GM23338 (cell line): ENCODE data around the gene BMX. TPM values are rescaled to one million over a fixed set of nuclear protein-coding genes. Genes with fewer than 3 reads are reported as not detected.
A peak's percentile ranks its signal among the peaks of the same experiment; 100 is the strongest.

ENCODE experiments used
- ATAC-seq: fragments of 200-7000 bp; cut with Tn5 transposase; 3 replicates; pipeline ENCODE4 v1.9.1; 2020
- DNase-seq: peaks from one replicate; pipeline ENCODE4 v3.0.0-alpha.2; 2015; ENCODE audit warnings: low spot score
- H2AFZ ChIP-seq: fragments of 200-600 bp; sonication (generic); 2 replicates; pipeline ENCODE4 v1.8.0; 2016; ENCODE audit warnings: antibody characterized with exemption, mild to moderate bottlenecking, moderate library complexity
- H3F3A ChIP-seq: fragments of 200-600 bp; sonication (generic); replicated peaks from 2 replicates; pipeline ENCODE4 v1.8.0; 2017; ENCODE audit warnings: antibody characterized with exemption, mixed run types, low read depth
- H3K27ac ChIP-seq: fragments of 200-600 bp; sonication (generic); 2 replicates; pipeline ENCODE4 v1.6.1; 2016; ENCODE audit warnings: low read depth
- H3K27me3 ChIP-seq: fragments of 200-600 bp; sonication (generic); 2 replicates; pipeline ENCODE4 v1.8.0; 2016; ENCODE audit warnings: mild to moderate bottlenecking, mixed run types, moderate library complexity; ENCODE audit not compliant: insufficient read depth
- H3K36me3 ChIP-seq: fragments of 200-600 bp; sonication (generic); 2 replicates; pipeline ENCODE4 v1.8.0; 2016; ENCODE audit warnings: mild to moderate bottlenecking; ENCODE audit not compliant: insufficient read depth
- H3K4me1 ChIP-seq: fragments of 200-600 bp; sonication (generic); 2 replicates; pipeline ENCODE4 v1.8.0; 2016; ENCODE audit warnings: mild to moderate bottlenecking, moderate library complexity; ENCODE audit not compliant: insufficient read depth
- H3K4me2 ChIP-seq: fragments of 200-600 bp; sonication (generic); 2 replicates; pipeline ENCODE4 v1.7.1; 2017; ENCODE audit warnings: mixed run types
- H3K4me3 ChIP-seq: fragments of 200-600 bp; sonication (generic); 2 replicates; pipeline ENCODE4 v1.6.1; 2016; ENCODE audit warnings: mixed run types
- H3K79me2 ChIP-seq: fragments of 200-600 bp; sonication (generic); replicated peaks from 2 replicates; pipeline ENCODE4 v1.8.0; 2017; ENCODE audit warnings: mild to moderate bottlenecking; ENCODE audit not compliant: insufficient read depth
- H3K9me2 ChIP-seq: fragments of 200-600 bp; sonication (generic); 2 replicates; pipeline ENCODE4 v1.8.0; 2017; ENCODE audit not compliant: insufficient read depth
- H4K20me1 ChIP-seq: fragments of 200-600 bp; sonication (generic); replicated peaks from 2 replicates; pipeline ENCODE4 v1.8.0; 2017; ENCODE audit warnings: mild to moderate bottlenecking; ENCODE audit not compliant: insufficient read depth
- H3K27ac Mint-ChIP-seq: 2 replicates; pipeline ENCODE4 v1.8.0; 2020; ENCODE audit warnings: inconsistent platforms, mild to moderate bottlenecking, moderate library complexity, mixed read lengths
- H3K27me3 Mint-ChIP-seq: 3 replicates; pipeline ENCODE4 v1.8.0; 2022; ENCODE audit warnings: low read depth, mild to moderate bottlenecking, moderate library complexity, mixed read lengths, inconsistent platforms; ENCODE audit not compliant: insufficient read depth, poor library complexity
- H3K36me3 Mint-ChIP-seq: 3 replicates; pipeline ENCODE4 v1.8.0; 2021; ENCODE audit warnings: low read depth, mild to moderate bottlenecking, inconsistent platforms, moderate library complexity, mixed read lengths
- H3K4me1 Mint-ChIP-seq: 3 replicates; pipeline ENCODE4 v1.8.0; 2020; ENCODE audit warnings: mild to moderate bottlenecking, inconsistent platforms, mixed read lengths
- H3K4me3 Mint-ChIP-seq: 3 replicates; pipeline ENCODE4 v1.8.0; 2021; ENCODE audit warnings: moderate library complexity, mild to moderate bottlenecking, inconsistent platforms, mixed read lengths
- H3K9me3 Mint-ChIP-seq: 3 replicates; pipeline ENCODE4 v1.8.0; 2020; ENCODE audit warnings: moderate library complexity, mild to moderate bottlenecking, inconsistent platforms, mixed read lengths
- CREB1 ChIP-seq: fragments of 250-450 bp; sonication (Bioruptor Pico); IDR thresholded peaks from 2 replicates; pipeline ENCODE4 v1.5.0; 2020; ENCODE audit warnings: low read depth, mild to moderate bottlenecking, moderate library complexity
- EZH2 ChIP-seq: fragments of 200-600 bp; sonication (generic); IDR thresholded peaks from one replicate; pipeline ENCODE4 v1.8.0; 2017; ENCODE audit warnings: antibody characterized with exemption, mild to moderate bottlenecking, low read depth; ENCODE audit not compliant: unreplicated experiment
- EZH2phosphoT487 ChIP-seq: fragments of 200-600 bp; sonication (generic); IDR thresholded peaks from one replicate; pipeline ENCODE4 v1.8.1; 2018; ENCODE audit warnings: antibody characterized with exemption; ENCODE audit not compliant: unreplicated experiment
- NANOG ChIP-seq: IDR thresholded peaks from 2 replicates; pipeline ENCODE4 v1.6.1; 2016; ENCODE audit warnings: antibody characterized with exemption, borderline replicate concordance
- POLR2AphosphoS5 ChIP-seq: IDR thresholded peaks from 2 replicates; pipeline ENCODE4 v1.6.1; 2016; ENCODE audit warnings: antibody characterized with exemption, low read depth
- STAT1 ChIP-seq: IDR thresholded peaks from one replicate; pipeline ENCODE4 v1.6.1; 2016; ENCODE audit warnings: antibody characterized with exemption; ENCODE audit not compliant: unreplicated experiment
- polyA plus RNA-seq: library from polyadenylated mRNA; unstranded; fragments of >200 nt; fragmentation: Nextera tagmentation; extraction: Ambion mirVana; gene quantifications from 2 replicates; pipeline ENCODE4 v1.2.1, GENCODE V29; 2016
- total RNA-seq: library from RNA; depleted of rRNA; stranded (reverse); fragments of >200 nt; shearing (Covaris generic); gene quantifications from 2 replicates; pipeline ENCODE4 v1.2.3, GENCODE V29; 2014
- TF ChIP-seq, protein P1 (sequence below), 2 experiments: fragments of 200-600 bp in 1 of 2; sonication (generic) in 1 of 2; conservative IDR thresholded peaks; 2 replicates each; pipeline versions ENCODE4 v1.5.1 to v1.6.1; 2016 to 2017; ENCODE audit warnings: antibody characterized with exemption in 2 of 2, low read depth in 2 of 2, mild to moderate bottlenecking in 2 of 2, moderate library complexity in 1 of 2

The BMX gene
- total and polyA plus RNA-seq, 2 experiments from 2014 or later, result not detected

DNA sequence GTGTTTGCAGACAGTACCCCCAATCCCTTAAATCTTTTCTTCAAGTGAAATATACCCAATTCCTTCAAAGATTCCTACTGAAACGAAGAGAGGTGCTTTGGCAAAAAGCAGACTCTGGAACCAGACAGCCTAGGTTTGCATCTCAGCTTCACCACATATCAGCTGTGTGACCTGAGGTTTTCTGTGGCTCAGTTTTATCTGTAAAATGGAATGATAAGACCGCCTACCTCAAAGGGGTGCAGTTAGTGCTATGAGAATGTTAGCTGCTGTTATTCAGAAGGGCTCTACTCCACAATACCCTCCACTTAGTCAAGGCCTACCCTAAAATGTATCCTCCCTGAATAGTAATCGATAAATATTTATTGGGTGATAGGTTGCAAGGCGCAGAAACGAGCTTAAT, 8.1 kb upstream of the BMX start (continued):
- TF ChIP-seq, protein P1, sequence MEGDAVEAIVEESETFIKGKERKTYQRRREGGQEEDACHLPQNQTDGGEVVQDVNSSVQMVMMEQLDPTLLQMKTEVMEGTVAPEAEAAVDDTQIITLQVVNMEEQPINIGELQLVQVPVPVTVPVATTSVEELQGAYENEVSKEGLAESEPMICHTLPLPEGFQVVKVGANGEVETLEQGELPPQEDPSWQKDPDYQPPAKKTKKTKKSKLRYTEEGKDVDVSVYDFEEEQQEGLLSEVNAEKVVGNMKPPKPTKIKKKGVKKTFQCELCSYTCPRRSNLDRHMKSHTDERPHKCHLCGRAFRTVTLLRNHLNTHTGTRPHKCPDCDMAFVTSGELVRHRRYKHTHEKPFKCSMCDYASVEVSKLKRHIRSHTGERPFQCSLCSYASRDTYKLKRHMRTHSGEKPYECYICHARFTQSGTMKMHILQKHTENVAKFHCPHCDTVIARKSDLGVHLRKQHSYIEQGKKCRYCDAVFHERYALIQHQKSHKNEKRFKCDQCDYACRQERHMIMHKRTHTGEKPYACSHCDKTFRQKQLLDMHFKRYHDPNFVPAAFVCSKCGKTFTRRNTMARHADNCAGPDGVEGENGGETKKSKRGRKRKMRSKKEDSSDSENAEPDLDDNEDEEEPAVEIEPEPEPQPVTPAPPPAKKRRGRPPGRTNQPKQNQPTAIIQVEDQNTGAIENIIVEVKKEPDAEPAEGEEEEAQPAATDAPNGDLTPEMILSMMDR (conservative IDR thresholded peaks at IDR 0.05; ENCODE audit: low read depth in 2 of 2), result no peak
- TF ChIP-seq EZH2phosphoT487 (no peak), NANOG (no peak), EZH2 (no peak)

DNA sequence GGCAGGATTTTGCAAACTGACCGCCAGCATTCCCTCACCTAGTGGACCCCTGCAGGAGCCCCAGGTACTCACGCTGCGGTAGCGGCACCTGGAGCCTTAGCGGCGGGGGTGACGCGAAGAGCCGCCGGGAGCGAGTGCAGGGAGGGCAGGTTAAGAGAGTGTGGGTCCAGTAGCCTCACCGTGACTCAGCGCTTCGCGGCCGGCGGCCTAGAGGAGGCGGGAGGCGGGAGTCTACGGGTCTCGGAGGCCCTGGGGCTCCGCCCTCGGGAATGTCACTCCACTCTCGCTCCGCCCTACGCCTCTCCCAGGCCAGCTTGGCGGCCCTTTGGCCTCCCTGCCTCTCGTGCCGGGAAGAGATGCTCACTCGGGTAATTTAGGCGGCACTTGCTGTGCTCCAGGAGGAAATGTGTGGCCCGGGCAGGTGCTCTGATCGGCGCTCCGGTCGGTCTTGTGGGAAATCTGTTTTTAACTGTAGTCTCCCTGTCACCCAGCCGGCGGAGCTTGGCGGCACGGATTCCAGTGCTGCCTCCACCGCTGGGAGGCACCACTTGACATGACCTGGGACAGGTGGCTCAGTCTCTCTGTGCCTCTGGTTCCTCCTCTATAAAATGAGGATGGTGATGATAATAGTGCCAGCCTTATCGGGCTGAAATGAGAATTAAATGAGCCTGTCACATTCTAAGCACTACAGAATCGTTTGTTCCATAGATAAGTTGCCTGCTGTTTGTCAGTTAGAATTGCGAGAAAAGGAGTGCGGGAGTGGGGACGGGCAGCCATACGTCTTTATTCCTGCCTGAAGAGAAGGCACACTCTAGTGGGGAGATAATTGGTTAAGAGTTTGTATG, 7.3 kb upstream of the BMX start, which contains the start of gene PIR:
Gene PIR (minus strand): TSS at position 216 of the 845 bp plus-strand sequence. CDS start 2,076 bp downstream, outside the sequence.
- Histone ChIP-seq H3K4me2 (peak within 1 kb of the TSS; percentile 82), H3K79me2 (no peaks in the 10 kb centered on the region; the same call in 1 of the 2 replicates), H2AFZ (peak within 1 kb of the TSS; percentile 63), H3K4me3 (peak within 1 kb of the TSS; percentile 62), H3K27me3 (no peaks in the 10 kb centered on the region), H4K20me1 (no peaks in the 10 kb centered on the region), H3K36me3 (no peaks in the 10 kb centered on the region), H3F3A (no peaks in the 10 kb centered on the region), H3K4me1 (peaks cover 8% of the 10 kb centered on the region; the same call in 1 of the 2 replicates), H3K27ac (peak within 1 kb of the TSS; percentile 87), H3K9me2 (no peaks in the 10 kb centered on the region)
- DNase-seq, result peak; percentile 90
- Mint-ChIP-seq H3K27ac (peak within 1 kb of the TSS; percentile 97), H3K4me1 (peaks cover 18% of the 10 kb centered on the region), H3K9me3 (no peaks in the 10 kb centered on the region; the same call in 2 of the 3 replicates), H3K4me3 (peak within 1 kb of the TSS; percentile 84), H3K36me3 (peaks cover 13% of the 10 kb centered on the region; the same call in 2 of the 3 replicates), H3K27me3 (no peaks in the 10 kb centered on the region)
- ATAC-seq, result peak; percentile 98
- peak; percentile 39 for TF ChIP-seq POLR2AphosphoS5
- TF ChIP-seq EZH2, result no peak
- TF ChIP-seq STAT1, result no peak
- TF ChIP-seq, protein P1 (conservative IDR thresholded peaks at IDR 0.05; ENCODE audit: low read depth in 2 of 2), result peak; percentile 34 to 51; a peak in 3 of 4 replicates
- no peak; the same call in 1 of the 2 replicates for TF ChIP-seq CREB1 (CRISPR knock-in tag)
